T-cell (primary cell): ENCODE measurements around the gene MAP4K4. TPM values are rescaled to one million over a fixed set of nuclear protein-coding genes. Genes with fewer than 3 reads are reported as not detected.
A peak's percentile ranks its signal among the peaks of the same experiment; 100 is the strongest.

Source experiments
- ATAC-seq, 4 experiments: fragments of 200-7000 bp in 3 of 4; fragments of 150-1000 bp in 1 of 4; cut with Tn5 transposase; replicated peaks in 1 of 4; 1 replicate in 3 of 4; 2 replicates in 1 of 4; pipeline ENCODE4 v1.10.0; 2021; ENCODE audit warnings: moderate library complexity in 3 of 4, mild to moderate bottlenecking in 2 of 4, moderate number of reproducible peaks in 1 of 4
- CTCF ChIA-PET, 2 donors: fragments of 300-600 bp; sonication (Branson Sonifier 250); formaldehyde crosslinking; loops; one replicate each; lab custom pipeline; 2022; ENCODE audit warnings: antibody characterized with exemption in 2 of 2; lab: Charles Lee
- POLR2A ChIA-PET, 2 donors: fragments of 300-600 bp; sonication (Branson Sonifier 250); formaldehyde crosslinking; loops; one replicate each; lab custom pipeline; 2022; ENCODE audit warnings: antibody characterized with exemption in 2 of 2; lab: Charles Lee
- DNase-seq, 35 experiments: peaks; one replicate each; pipeline versions ENCODE4 v3.0.0 to v3.0.0-alpha.2; 2013 to 2023
- H3K27ac ChIP-seq: one replicate; pipeline ENCODE4 v1.5.1; 2013; ENCODE audit warnings: low read length
- H3K27me3 ChIP-seq, 2 experiments: replicated peaks in 1 of 2; 1 replicate in 1 of 2; 2 replicates in 1 of 2; pipeline versions ENCODE4 v1.6.1 to v1.7.0; 2013; ENCODE audit warnings: low read length in 1 of 2, mixed read lengths in 1 of 2; ENCODE audit not compliant: control insufficient read depth in 2 of 2, insufficient read depth in 2 of 2; ENCODE audit errors: extremely low read depth in 1 of 2
- H3K36me3 ChIP-seq, 2 donors: 1 replicate in 1 of 2; 2 replicates in 1 of 2; pipeline versions ENCODE4 v1.6.1 to v1.7.0; 2013; ENCODE audit warnings: low read length in 1 of 2; ENCODE audit not compliant: control insufficient read depth in 2 of 2, insufficient read depth in 1 of 2; ENCODE audit errors: extremely low read depth in 1 of 2
- H3K4me1 ChIP-seq, 2 experiments: 1 replicate in 1 of 2; 2 replicates in 1 of 2; pipeline versions ENCODE4 v1.6.1 to v1.7.0; 2013; ENCODE audit warnings: low read length in 2 of 2, mixed read lengths in 1 of 2; ENCODE audit not compliant: insufficient read depth in 2 of 2, control insufficient read depth in 1 of 2; ENCODE audit errors: extremely low read depth in 1 of 2
- H3K4me3 ChIP-seq, 2 donors: 1 replicate in 1 of 2; 2 replicates in 1 of 2; pipeline versions ENCODE4 v1.5.1 to v1.7.0; 2013; ENCODE audit warnings: mild to moderate bottlenecking in 2 of 2, low read length in 1 of 2, moderate library complexity in 1 of 2; ENCODE audit not compliant: control insufficient read depth in 1 of 2; ENCODE audit errors: extremely low read depth in 1 of 2
- H3K9me3 ChIP-seq: 2 replicates; pipeline ENCODE4 v1.7.0; 2013
- H3K27ac Mint-ChIP-seq, 2 donors: one replicate each; pipeline ENCODE4 v1.8.0; 2020 to 2021; ENCODE audit warnings: mild to moderate bottlenecking in 2 of 2, mixed read lengths in 2 of 2
- H3K27me3 Mint-ChIP-seq, 2 donors: one replicate each; pipeline ENCODE4 v1.8.0; 2021 to 2022; ENCODE audit warnings: mixed read lengths in 2 of 2
- H3K36me3 Mint-ChIP-seq: one replicate; pipeline ENCODE4 v1.8.0; 2021; ENCODE audit warnings: mixed read lengths
- H3K4me1 Mint-ChIP-seq, 3 donors: one replicate each; pipeline ENCODE4 v1.8.0; 2020 to 2022; ENCODE audit warnings: mixed read lengths in 3 of 3, mild to moderate bottlenecking in 1 of 3
- H3K4me3 Mint-ChIP-seq, 3 donors: one replicate each; pipeline ENCODE4 v1.8.0; 2020 to 2022; ENCODE audit warnings: mild to moderate bottlenecking in 3 of 3, mixed read lengths in 3 of 3, moderate library complexity in 3 of 3
- H3K9me3 Mint-ChIP-seq, 3 donors: one replicate each; pipeline ENCODE4 v1.8.0; 2020 to 2022; ENCODE audit warnings: mixed read lengths in 3 of 3
- WGBS: methylation state at CpG from one replicate; pipeline ENCODE4 v1.1.5; 2013; ENCODE audit warnings: missing lambda C conversion rate; ENCODE audit not compliant: insufficient coverage; 5-methylcytosine and 5-hydroxymethylcytosine counted together
- total RNA-seq, 35 experiments: library from RNA in 6 of 35; stranded (reverse) in 6 of 35; fragments of 120-200 nt in 1 of 35; gene quantifications; one replicate each; pipeline versions ENCODE4 v1.2.1 to v1.2.4 and lab custom pipeline; 2013 to 2026

Gene MAP4K4
- total RNA-seq, 5 donors from 2014 or later (not counting 1 experiment from before 2014, with no cell fraction given): 84.2 to 148 (median 93.2) TPM

DNA sequence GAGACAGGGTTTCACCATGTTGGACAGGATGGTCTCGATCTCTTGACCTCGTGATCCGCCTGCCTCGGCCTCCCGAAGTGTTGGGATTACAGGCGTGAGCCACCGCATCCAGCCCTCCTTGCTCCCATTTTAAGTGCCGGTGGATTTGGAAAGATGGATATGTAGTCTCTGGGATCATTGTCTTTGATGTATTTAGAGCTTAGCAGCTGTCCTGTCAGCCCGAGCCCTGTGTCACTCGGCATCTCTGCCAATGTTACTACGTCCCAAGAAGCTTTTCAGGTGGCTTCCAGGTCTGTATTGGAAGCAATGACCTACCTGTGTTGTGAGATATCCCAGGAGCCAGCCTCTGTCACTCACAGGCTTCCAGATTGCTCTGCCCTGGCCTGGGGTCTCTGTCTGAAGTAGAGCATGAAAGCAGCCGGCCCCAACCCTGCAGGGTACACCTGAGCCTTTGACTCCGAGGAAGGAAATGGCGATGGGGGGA is 35.3 kb downstream of the MAP4K4 start:
- Mint-ChIP-seq H3K36me3 (peaks cover 3% of the 10 kb centered on the region), H3K9me3 (no peaks in the 10 kb centered on the region), H3K4me3 (peak overlapping the region in 1 of 3 donors; percentile 49), H3K27ac (peak overlapping the region in 1 of 2 donors; percentile 56), H3K4me1 (peaks cover 87 to 93% (median 92%) of the 10 kb centered on the region in 3 donors), H3K27me3 (no peaks in the 10 kb centered on the region)
- H3K4me1 ChIP-seq: peaks cover 54 to 72% of the 10 kb centered on the region in 2 experiments
- ATAC-seq (no peak), DNase-seq (no peak)
- ChIA-PET POLR2A (interaction anchor here in 1 of 2 donors (1.1 to 1.3 kb wide), 2 partner anchors 10 to 13 kb away, joined by 3 to 6 read pairs; no protein-coding TSS in a partner anchor), CTCF (interaction anchor here in 1 of 2 donors (0.5 to 0.6 kb wide), 2 partner anchors 13 to 399 kb away, joined by 4 to 7 read pairs; no protein-coding TSS in a partner anchor)
- no peaks in the 10 kb centered on the region for H3K9me3 ChIP-seq
- no peak overlapping the region for H3K4me3 ChIP-seq
- 98% methylated on average over 10 of the region's 14 CpGs for WGBS
- no peaks in the 10 kb centered on the region for H3K27me3 ChIP-seq
- no peak overlapping the region for H3K27ac ChIP-seq
- no peaks in the 10 kb centered on the region for H3K36me3 ChIP-seq

DNA sequence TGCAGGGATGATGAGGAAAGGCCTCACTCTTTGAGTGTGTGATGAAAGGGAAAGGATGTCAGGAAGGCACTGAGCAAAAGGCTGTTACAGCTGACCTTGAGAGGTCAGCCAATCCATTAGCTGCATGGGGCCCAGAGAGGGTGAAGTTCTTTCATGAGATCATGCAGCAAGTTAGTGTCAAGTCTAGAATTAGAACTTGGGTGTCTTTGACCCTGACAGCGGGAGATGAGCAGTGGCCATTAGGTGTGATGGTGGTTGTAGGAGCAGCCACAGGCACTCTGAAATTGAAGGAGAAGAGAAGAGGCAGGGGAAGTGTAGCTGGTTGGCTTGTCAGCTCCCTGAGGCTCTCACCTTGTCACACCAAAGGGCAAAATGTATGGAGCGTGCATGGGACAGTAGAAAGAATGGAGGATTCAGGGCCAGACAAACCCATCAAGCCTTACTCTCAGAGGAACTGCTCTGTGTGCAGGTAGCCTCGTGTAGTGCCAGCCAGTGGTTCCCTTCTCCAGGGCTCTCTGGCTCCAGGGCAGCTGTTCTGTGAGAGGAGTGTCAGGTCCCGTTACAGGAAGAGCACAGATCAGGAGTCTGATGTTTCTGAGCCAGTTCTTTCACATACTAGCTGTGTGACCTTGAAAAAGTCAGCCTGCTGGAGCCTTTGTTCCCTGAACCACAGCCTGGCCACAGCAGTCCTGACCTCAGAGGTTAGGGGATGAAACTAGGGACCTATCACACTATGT is 35.9 kb downstream of the MAP4K4 start:
- Mint-ChIP-seq H3K27ac (peak overlapping the region in 1 of 2 donors; percentile 56), H3K9me3 (no peaks in the 10 kb centered on the region), H3K4me3 (peak overlapping the region in 1 of 3 donors; percentile 49), H3K27me3 (no peaks in the 10 kb centered on the region), H3K36me3 (peaks cover 3% of the 10 kb centered on the region), H3K4me1 (peaks cover 87 to 93% (median 92%) of the 10 kb centered on the region in 3 donors)
- ChIA-PET POLR2A (no interaction called here), CTCF (interaction anchor here in 1 of 2 donors (0.6 kb wide), 1 partner anchor 12 kb away, joined by 4 read pairs; no protein-coding TSS in a partner anchor)
- no peaks in the 10 kb centered on the region for H3K9me3 ChIP-seq
- no peaks in the 10 kb centered on the region for H3K36me3 ChIP-seq
- no peaks in the 10 kb centered on the region for H3K27me3 ChIP-seq
- H3K4me3 ChIP-seq: no peak overlapping the region
- DNase-seq (no peak), ATAC-seq (no peak)
- no peak overlapping the region for H3K27ac ChIP-seq
- WGBS: 81% methylated on average over 3 of the region's 4 CpGs
- peaks cover 57 to 67% of the 10 kb centered on the region in 2 experiments for H3K4me1 ChIP-seq

DNA sequence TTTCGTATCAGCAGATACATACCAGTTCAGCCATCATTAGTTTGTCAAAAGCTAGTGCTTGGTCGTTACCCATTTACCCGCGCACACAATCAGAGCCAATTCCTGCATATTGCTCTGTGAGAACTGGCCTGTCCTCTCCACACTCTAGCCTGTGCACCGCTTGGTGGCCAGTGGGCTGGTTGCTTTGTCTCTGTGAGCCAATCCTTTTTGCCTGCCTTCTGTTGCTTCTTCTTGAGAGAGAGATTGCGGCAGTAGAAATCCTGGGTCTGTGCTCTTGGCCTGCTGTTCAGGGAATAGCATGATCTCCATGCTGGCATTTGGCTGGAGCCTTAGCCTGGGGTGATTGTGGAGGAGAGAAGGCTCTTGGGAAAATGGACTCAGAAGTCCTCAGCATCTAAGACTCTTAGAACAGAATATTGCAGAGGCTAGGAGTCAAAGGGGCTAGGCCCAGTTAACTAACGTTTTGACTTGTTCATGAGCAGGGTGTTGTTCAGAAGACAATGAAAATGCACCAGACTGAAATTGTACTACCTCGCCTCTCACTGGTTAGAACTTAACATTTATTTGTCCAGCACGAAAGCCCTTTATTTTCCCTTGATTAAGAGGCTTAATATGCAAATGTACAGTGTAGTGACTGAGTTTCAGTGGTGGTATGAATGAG is 37.1 kb downstream of the MAP4K4 start:
- ATAC-seq (no peak), DNase-seq (no peak)
- WGBS: 97% methylated on average over 5 of the region's 9 CpGs
- Mint-ChIP-seq H3K27ac (peak overlapping the region; percentile 13 to 51), H3K4me3 (no peak overlapping the region), H3K27me3 (no peaks in the 10 kb centered on the region), H3K9me3 (no peaks in the 10 kb centered on the region), H3K36me3 (peaks cover 3% of the 10 kb centered on the region), H3K4me1 (peaks cover 80 to 92% (median 91%) of the 10 kb centered on the region in 3 donors)
- H3K27ac ChIP-seq: no peak overlapping the region
- no peaks in the 10 kb centered on the region for H3K9me3 ChIP-seq
- ChIA-PET POLR2A (no interaction called here), CTCF (interaction anchor here in 1 of 2 donors (1.3 kb wide), 1 partner anchor 9 kb away, joined by 3 read pairs; no protein-coding TSS in a partner anchor)
- no peaks in the 10 kb centered on the region for H3K27me3 ChIP-seq
- no peak overlapping the region for H3K4me3 ChIP-seq
- peaks cover 50 to 61% of the 10 kb centered on the region in 2 experiments for H3K4me1 ChIP-seq
- no peaks in the 10 kb centered on the region for H3K36me3 ChIP-seq

DNA sequence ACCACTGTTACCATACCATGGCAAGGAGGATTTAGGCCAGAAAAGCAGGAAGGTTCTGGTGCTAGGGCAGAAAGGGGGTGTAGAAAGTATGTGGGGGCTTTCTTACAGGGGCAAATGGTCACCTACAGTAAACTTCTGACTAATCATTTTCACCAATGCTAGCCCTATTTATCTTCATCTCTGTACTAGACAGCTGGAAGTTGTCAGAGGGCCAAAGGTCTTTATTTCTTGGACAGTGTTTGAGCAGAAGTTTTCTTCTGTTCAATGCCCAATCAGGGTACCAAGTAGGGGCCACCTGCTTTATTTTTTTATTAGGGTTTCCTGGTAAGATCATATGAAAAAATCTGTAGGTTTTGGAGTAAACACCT is 37.6 kb downstream of the MAP4K4 start:
- Mint-ChIP-seq H3K27ac (peak overlapping the region; percentile 7 to 51), H3K9me3 (no peaks in the 10 kb centered on the region), H3K4me1 (peaks cover 74 to 90% (median 89%) of the 10 kb centered on the region in 3 donors), H3K4me3 (no peak overlapping the region), H3K27me3 (no peaks in the 10 kb centered on the region), H3K36me3 (peaks cover 1% of the 10 kb centered on the region)
- H3K36me3 ChIP-seq: no peaks in the 10 kb centered on the region
- no peak overlapping the region for H3K27ac ChIP-seq
- peaks cover 45 to 56% of the 10 kb centered on the region in 2 experiments for H3K4me1 ChIP-seq
- POLR2A ChIA-PET: no interaction called here
- H3K9me3 ChIP-seq: no peaks in the 10 kb centered on the region
- ATAC-seq (no peak), DNase-seq (no peak)
- no peak overlapping the region for H3K4me3 ChIP-seq
- H3K27me3 ChIP-seq: no peaks in the 10 kb centered on the region
- CTCF ChIA-PET: interaction anchor here in 1 of 2 donors (1.3 kb wide), 1 partner anchor 9 kb away, joined by 3 read pairs; no protein-coding TSS in a partner anchor

DNA sequence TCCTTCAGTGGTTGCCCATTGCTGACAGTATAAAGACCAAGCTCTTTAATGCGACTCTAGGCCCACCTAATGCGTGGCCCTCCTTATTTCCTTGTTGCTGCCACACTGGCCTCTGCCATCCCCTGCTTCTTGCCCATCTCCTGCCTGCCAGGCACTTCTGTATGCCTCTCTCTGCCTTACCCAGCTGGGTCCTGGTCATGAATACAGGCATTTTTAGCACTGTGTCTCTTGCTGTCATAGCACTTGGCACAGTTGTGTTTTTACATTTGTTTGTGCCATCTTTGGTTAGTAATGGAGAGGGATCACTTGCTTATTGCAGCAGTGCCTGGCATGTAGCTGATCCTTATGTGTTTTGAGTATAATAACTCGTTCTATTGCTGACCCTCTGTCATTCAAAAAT is 38.7 kb downstream of the MAP4K4 start:
- no peaks in the 10 kb centered on the region for H3K9me3 ChIP-seq
- H3K4me1 ChIP-seq: peaks cover 44 to 45% of the 10 kb centered on the region in 2 experiments
- H3K27ac ChIP-seq: no peak overlapping the region
- Mint-ChIP-seq H3K27ac (peak overlapping the region in 1 of 2 donors; percentile 7), H3K4me1 (peaks cover 77 to 90% (median 89%) of the 10 kb centered on the region in 3 donors), H3K4me3 (peak overlapping the region in 1 of 3 donors; percentile 16), H3K9me3 (no peaks in the 10 kb centered on the region), H3K36me3 (no peaks in the 10 kb centered on the region), H3K27me3 (no peaks in the 10 kb centered on the region)
- ChIA-PET POLR2A (interaction anchor here in 1 of 2 donors (0.5 to 0.6 kb wide), 2 partner anchors 10 to 17 kb away, joined by 3 to 6 read pairs; no protein-coding TSS in a partner anchor), CTCF (interaction anchor here in 1 of 2 donors (1.1 kb wide), 1 partner anchor 9 kb away, joined by 5 read pairs; no protein-coding TSS in a partner anchor)
- H3K36me3 ChIP-seq: no peaks in the 10 kb centered on the region
- 100% methylated on average over 2 of the region's 3 CpGs for WGBS
- no peak for DNase-seq
- H3K4me3 ChIP-seq: no peak overlapping the region
- ATAC-seq: no peak
- no peaks in the 10 kb centered on the region for H3K27me3 ChIP-seq

DNA sequence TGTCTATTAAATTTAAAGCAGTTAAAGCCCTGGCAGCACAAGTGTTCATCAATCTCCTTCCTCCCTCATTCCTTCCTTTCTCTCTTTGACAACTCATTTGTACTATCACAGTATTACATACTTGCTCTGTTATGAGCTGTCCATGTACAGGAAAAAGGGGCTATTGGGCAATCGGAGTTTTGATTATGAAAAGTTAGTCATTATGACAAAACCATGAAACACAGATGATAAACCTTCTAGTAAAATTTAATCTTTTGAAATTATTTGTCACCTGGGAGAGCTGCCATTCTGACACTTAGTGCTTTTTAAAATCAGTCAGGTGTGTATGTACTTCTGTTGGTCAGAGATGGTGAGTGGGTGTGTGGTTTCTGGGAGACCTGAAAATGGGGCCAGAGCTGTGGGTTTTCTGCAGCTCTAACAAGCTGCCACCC is 39.4 kb downstream of the MAP4K4 start:
- H3K4me1 ChIP-seq: peaks cover 43 to 48% of the 10 kb centered on the region in 2 experiments
- ChIA-PET POLR2A (no interaction called here), CTCF (interaction anchor here in 1 of 2 donors (1.1 kb wide), 1 partner anchor 9 kb away, joined by 5 read pairs; no protein-coding TSS in a partner anchor)
- WGBS: no CpG with 5 or more reads among the region's 1 CpG
- H3K27ac ChIP-seq: no peak overlapping the region
- peak in 1 of 4 experiments; percentile 19 for ATAC-seq
- H3K36me3 ChIP-seq: no peaks in the 10 kb centered on the region
- Mint-ChIP-seq H3K9me3 (no peaks in the 10 kb centered on the region), H3K4me1 (peaks cover 82 to 90% (median 89%) of the 10 kb centered on the region in 3 donors), H3K27me3 (no peaks in the 10 kb centered on the region), H3K36me3 (no peaks in the 10 kb centered on the region), H3K27ac (peak overlapping the region; percentile 2 to 56), H3K4me3 (peak overlapping the region in 1 of 3 donors; percentile 16)
- H3K27me3 ChIP-seq: no peaks in the 10 kb centered on the region
- H3K4me3 ChIP-seq: no peak overlapping the region
- H3K9me3 ChIP-seq: no peaks in the 10 kb centered on the region
- DNase-seq: no peak
